Activated CD8-positive, alpha-beta memory T cell treated with anti-CD3 and anti-CD28 coated beads, Interleukin-2, amount 50 U/mL, for 24 hours (primary cell): ENCODE measurements around the gene AHCY.
"Not testable (repeated sequence)": the region's sequence is repeated elsewhere in the genome, so short reads cannot be mapped to it uniquely, and the experiment has no call there.

ENCODE experiments used
- DNase-seq: peaks from one replicate; pipeline ENCODE4 v3.0.0-alpha.2; 2020; ENCODE audit errors: extremely low read depth

Gene AHCY

DNA sequence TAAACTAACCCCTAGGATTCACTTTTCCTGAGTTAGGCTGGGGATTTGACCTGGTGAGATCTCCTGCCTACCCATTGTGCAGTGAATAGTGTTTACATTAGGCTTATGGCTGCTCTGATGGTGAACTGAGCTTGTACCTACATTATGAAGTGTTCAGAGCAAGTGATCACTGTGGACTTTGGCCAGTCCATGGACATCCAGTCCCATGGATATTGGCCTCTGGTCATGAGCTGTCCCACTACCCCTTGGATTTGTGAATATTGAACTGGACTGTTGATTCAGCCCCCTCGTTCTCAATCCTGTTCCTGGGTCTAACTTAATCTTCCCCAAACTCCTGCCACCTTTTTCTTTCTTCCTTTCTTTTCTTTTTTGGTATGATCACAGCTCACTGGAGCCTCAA, 48.2 kb downstream of the AHCY start:
- DNase-seq: no peak

DNA sequence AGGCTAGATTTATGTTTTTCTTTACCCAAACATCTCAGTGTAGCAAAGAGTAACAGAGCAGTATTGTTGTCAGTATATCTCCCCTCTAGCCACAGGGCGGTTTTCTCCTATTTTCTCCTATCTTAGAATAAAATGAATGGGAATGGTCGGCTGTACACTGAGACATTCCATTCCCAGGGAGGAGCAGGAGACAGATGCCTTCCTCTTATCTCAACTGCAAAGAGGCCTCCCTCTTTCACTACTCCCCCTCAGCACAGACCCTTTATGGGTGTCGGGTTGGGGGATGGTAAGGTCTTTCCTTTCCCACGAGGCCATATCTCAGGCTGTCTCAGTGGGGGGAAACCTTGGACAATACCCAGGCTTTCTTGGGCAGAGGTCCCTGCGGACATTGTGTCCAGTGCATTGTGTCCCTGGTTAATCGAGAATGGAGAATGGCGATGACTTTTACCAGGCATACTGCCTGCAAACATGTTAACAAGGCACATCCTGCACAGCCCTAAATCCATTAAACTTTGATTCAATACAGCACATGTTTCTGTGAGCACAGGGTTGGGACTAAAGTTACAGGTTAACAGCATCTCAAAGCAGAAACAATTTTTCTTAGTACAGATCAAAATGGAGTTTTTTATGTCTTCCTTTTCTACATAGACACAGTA, 50.6 kb downstream of the AHCY start:
- DNase-seq: not testable (repeated sequence)

DNA sequence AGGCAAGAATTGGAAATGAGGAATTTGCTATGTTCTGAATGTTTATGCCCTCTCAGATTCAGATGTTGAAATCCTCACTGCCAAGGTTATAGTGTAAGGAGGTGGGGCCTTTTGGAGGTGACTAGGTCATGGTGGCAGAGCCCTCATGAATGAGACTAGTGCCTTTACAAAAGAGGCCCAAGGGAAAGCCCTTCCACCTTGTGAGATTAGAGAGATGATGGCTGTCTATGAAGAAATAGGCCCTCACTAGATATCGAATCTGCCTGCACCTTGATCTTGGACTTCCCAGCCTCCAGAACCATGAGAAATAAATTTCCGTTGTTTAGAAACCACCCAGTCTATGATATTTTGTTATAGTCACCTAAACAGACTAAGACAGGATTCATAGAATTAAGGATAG, 51.5 kb downstream of the AHCY start:
- no peak for DNase-seq

DNA sequence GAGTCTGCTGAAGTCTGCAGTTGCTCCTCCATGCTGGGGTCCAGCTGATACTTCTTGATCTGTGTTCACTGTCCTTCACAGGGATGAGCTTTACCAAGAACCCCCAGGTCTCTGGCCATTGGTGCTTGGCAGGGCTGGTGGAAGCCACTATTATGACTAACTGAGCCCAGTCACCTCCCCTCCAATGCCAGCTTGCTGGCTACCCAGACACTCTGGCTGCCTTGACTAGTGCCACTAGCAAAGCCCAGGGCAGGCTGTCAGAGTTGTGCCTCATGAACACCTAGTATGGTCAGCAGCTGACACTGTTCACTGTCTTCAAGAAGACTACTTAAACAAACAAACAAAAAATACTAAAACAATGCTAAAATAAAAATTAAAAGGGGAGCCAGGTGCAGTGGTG, 53.1 kb downstream of the AHCY start:
- no peak for DNase-seq

DNA sequence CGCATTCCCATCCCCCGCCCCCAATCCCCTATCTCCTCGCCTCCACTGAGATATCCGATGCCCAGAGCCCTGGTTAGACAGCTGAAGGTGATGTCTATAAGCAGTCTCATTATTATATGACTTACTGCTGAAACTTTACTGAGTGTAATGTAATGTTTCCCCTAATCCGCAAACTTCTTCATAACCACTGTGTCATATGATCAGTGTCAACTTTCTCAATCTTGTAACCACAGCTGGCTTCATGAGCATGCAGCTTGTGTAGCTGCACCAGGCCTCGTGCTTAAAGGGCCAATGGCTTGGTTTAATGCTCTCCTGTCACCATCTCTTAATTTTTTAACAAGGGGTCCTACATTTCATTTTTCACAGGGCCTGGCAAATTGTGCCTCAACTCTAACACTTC, 53.9 kb downstream of the AHCY start:
- no peak for DNase-seq

DNA sequence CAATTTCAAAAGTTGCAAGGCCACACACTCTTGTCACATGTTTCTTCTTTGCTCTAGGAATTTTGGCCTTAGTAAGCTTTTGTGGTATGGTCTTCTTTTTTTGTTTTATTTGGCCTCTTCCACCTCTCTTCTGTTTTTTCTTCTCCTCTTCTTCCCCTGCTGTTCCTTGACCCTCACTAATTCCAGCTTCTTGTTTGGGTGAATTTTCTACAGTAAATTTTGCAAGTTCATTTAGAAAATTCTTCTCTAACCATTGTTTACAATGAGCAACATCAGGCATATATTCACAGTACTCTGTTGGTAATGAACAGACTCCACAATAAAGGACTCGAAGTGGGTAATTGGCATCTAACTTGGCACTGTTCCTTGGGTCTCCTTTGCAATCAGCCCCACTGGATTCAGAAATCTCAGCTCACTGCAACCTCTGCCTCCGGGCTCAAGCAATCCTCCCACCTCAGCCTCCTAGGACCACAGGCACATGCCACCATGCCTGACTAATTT, 57.0 kb downstream of the AHCY start:
- DNase-seq: no peak

DNA sequence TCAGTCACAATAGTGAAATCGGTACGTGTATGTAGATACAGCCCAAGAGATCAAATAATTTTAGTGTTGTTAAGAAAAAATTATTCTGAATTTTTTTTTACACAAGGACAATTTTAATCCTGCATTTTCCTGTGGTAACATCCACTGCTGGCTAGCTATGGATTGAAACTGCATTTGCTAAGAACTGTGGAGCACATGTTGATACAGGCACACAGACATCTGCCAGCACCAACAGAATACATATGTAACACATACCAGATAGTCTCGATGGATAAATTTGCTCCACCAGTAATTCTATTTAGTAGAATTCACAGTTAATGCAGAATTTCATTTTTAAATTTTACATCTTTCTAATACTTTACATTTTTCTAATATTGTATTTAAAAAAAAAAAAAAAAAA, 59.8 kb downstream of the AHCY start:
- DNase-seq: no peak

DNA sequence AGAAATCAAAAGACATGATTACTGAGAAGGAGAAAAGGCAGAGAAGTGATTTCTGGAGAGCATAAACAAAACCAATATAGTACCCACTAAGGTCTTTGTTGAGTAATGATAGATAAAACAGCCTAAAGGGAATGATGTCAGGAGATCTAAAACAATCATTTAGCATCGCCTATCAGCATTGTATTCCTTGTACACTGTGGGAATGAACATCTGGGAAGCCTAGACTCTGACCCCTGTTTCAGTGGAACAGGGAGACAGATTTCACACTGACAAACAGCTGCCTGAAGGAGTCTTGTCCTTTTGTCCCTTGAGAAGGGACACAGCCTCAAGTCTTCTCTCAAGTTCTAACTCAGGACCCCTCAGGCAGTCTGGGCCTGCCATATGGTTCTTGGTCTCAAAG, 60.3 kb downstream of the AHCY start:
- no peak for DNase-seq

DNA sequence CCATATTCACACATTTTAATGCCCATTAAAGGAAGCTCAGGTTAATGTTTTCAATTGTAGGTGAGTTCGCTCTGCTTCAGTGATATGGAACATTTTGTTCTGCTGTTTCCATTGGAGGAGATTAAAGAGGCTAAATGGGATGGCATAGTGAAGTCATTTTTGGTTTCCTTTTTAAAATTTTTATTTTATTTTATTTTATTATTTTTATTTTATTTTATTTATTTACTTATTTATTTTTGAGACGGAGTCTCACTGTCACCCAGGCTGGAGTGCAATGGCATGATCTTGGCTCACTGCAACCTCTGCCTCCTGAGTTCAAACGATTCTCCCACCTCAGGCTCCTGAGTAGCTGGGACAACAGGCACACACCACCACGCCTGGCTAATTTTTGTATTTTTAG, 61.1 kb downstream of the AHCY start:
- DNase-seq: not testable (repeated sequence)

DNA sequence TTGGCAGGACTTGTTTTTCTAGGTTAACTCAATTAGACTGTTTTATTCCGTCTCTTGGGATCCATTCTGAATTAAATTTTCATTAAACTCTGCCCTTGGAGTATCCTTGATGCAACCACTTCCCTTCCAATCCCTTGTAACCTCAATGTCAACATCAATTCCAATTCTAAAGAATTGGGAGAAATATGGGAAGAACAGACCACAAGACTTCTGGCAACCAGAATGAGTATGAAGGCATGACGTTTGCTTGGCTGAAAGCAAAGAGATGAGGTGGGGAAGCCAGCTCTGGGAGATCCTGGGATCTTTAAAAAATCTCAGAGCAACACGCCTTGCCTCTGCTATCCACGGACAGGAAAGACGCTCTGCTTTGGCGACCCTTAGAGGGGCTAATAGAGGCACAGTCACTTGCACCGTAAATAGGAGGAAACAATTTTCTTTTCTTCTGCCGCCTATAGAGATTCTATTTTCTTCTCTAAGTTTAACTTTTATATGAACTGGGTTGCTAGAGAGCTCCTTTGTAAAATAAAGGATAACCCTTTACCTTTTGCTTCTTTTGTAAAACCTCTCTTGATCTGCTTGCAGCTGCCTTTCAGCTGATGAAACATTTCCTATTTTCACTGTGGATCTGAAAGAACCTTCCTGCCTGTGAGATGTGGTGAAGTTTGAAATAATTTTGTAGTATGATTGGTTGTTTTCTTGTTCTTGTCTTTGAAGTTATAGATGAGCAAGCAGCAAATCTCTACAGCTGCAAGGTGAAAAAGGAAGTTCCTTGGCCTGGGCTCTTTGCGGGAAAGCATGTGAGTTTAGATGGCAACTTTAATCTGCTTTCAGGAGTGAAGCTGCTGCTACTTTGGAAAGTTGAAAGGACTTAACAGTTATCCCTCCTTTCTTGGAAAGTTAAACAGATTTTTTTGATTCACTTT, 62.2 kb downstream of the AHCY start, which contains the start of gene ASIP:
Gene ASIP (plus strand): TSS at position 731 of the 923 bp plus-strand sequence. CDS start 18,952 bp downstream, outside the sequence.
- no peak for DNase-seq

DNA sequence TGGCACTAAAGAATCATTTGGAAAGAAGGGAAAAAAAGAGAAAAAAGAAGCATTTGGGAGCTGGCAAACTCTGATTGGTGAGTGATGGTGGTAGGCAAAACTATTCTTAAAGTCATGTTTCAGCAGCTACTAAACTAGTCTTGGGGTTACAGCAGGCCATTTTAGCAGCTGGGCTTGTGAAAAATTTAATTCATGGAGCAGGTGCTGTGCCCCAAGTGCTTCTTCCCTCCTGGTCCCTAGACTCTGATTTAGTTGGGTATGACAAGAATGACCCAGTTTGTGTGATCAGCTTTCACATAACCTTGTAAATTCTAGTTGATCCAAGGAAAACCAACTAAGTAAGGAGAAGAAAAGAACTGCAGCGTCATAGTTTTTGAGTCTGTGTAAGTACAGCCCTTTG, 63.0 kb downstream of the AHCY start:
- no peak for DNase-seq

DNA sequence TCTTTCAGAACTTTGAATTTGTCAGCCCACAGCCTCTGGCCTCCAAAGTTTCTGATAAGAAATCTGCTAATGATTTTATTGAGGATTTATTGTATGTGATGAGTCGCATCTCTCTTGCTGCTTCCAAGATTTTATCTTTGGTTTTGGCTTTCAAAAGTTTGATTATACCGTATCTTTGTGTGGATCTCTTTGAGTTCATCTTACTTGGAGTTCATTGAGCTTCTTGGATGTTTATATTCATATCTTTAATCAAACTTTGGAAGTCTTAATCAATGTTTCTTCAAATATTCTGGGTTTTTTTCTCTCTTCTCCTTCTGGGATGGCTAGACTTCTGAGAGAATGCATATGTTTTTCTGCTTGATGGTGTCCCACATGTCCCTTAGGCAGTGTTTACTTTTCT, 65.2 kb downstream of the AHCY start:
- no peak for DNase-seq

DNA sequence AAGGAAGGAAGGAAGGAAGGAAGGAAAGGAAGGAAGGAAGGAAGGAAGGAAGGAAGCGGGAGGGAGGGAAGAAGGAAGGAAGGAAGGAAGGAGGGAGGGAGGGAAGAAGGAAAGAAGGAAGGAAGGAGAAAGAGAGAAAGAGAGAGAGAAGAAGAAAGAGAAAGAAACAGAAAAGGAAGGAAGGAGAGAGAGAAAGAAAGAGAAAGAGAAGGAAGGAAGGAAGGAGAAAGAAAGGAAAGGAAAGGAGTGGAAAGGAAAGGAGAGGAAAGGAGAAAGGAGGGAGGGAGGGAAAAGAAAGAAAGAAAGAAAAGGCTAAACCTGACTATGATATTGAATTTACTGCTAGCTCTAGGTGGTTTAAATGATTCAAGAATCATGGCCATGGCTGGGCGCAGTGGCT, 67.3 kb downstream of the AHCY start:
- no peak for DNase-seq

DNA sequence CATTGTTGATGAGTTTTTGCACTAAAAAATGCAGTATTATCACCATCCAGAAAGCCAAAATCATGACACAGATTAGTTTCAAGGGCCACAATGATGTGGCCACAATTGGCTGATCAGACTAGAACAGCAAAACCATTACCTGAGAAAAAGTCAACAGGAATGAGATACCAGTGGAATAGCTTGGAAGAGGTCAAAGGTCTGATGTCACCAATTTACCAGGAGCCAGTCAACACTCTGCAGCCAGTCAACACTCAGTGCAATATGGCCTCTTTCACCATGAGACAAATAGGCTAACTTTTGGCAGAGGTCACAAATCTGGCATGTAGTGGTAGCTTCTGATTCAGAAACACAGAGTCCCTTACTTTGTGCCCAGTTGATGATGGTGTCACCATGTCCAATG, 69.5 kb downstream of the AHCY start:
- DNase-seq: no peak

DNA sequence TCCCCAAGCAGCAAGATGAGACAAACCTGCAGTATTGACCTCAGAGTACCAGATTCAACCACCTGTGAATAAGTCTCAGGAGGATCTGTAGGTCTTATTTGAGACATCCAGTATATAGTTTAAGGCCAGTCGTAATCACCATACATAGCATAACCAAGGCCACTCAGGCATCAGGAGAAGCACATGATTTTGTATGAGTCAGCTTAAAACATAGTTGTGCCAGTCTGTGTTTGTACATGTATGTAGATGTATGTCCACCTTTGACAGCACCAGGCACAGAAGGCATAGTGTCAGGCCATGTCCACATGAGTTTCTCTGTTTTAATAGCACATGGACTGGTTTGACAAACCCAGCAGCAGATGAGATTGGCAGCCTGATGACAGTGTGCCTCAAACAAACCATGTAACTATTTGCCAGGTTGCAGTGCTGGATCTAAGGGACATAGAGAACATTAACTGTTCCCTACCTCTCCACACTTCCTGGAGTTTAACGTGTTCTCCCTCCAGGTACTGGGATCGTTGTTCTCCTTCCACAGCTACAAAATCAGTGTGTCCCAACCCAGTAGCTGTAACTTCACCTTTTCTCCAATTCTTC, 70.6 kb downstream of the AHCY start:
- no peak for DNase-seq

DNA sequence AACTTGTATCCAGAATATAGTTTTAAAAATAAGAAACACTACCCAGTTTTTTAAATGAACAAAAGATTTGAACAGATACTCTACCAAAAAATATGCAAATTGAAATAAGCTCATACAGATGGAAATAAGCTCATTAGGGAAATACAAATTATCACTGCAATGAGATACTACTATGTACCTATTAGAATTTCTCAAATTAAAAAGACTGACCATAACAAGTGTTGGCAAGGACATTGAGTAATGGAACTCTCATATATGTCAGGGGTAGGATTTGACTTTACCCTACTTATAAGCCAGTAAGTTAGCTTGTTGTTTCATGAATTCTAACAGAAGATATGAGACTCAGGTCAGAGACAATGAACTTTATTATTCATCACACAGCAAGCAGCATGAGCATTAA, 71.5 kb downstream of the AHCY start:
- no peak for DNase-seq
